Stimulated activated CD8-positive, alpha-beta memory T cell treated with anti-CD3 and anti-CD28 coated beads, Interleukin-12 subunit alpha, Interleukin-12 subunit beta, amount 100 ng/mL, for 24 hours (primary cell): ENCODE results near the gene CGB1.

Experiments
- DNase-seq: peaks from one replicate; pipeline ENCODE4 v3.0.0-alpha.2; 2020; ENCODE audit errors: extremely low read depth

CGB1 gene

GRCh38 chr19:48994035-48994386 lies 42.7 kb downstream of the CGB1 start:
- no peak for DNase-seq

DNA sequence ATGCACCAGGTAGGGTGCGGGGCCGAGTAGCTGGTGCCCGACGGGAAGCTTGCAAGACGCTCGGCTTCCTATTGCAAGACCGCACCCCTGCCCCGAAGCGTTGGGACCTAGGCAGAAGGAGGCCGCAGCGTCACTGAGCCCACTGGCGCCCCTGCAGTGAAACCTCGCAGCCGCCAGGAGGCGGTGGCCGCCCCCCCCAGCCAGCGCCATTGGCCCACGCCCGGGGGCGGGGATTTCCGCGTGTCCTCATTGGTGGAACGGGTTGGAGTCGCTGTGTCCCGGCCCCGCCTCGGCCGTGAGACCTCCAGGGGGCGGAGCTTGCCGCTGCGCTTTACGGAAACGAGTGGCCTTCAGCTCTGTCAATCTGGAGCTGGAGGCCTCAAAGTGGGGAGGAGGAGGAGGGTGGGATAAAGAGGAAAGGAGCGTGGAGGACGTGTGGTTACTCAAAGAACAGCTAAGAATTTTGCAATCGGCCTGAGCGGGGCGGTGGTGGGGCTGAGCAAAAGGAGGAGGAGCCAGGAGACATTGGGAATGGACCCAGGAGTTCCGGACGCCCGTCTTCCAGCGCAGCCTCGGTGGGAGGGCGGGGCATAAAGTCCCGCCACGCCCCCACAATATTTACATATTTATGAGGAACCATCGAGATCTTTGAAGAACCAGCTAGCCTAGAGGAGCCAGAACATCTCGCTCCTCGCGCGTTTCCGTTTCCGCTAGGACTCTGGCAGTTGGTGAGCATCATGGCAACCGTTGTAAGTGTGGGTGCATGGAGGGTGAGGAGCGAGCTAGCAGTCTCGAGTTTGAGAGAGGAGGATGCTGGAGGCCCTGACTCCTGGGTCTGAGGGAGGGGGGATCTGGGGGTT lies 43.3 kb downstream of the CGB1 start, which contains the start of the genes GYS1 and RUVBL2:
Gene GYS1 (minus strand): TSS at position 135 of the 860 bp plus-strand sequence. CDS start 197 bp downstream, outside the sequence.
Gene RUVBL2 (plus strand): TSS at position 713 of the 860 bp plus-strand sequence. CDS start 25 bp downstream, at position 738.
- DNase-seq = peak; percentile 99

GRCh38 chr19:48992581-48993174 lies 44.0 kb downstream of the CGB1 start:
- no peak for DNase-seq

DNA sequence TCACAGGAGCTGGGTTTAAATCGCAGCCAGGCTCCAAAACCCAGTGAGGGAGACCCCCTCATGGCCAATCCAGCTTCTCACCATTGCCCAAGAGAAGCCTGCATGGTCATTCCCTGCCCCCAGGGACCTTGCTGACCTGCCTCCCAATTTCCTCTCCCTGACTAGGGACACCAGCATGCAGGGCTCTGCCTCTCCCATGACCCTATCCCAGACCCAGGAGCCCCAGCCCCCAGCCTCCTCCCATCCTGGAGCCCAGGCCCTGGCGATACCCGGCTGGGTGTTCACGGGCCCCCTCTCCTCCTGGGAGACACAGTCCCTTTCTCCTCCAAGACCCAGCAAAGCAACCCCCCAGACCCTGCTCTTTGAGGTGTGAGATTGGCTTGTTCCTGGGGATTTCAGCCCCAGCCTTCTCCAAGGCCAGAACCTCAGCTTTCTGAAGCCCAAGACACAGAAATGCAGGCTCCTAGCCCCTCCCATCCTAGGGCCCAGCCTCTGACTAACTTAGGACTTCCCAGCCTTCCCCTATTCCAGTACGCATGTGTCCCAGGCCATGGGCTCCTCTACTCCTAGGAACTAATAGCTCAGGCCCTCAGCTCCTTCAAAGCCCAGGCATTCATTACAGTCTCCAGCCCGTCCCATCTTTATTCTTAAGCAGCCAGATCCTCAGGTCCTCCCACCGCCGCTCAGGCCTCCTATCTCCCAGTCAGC lies 44.7 kb downstream of the CGB1 start:
- DNase-seq = no peak

DNA sequence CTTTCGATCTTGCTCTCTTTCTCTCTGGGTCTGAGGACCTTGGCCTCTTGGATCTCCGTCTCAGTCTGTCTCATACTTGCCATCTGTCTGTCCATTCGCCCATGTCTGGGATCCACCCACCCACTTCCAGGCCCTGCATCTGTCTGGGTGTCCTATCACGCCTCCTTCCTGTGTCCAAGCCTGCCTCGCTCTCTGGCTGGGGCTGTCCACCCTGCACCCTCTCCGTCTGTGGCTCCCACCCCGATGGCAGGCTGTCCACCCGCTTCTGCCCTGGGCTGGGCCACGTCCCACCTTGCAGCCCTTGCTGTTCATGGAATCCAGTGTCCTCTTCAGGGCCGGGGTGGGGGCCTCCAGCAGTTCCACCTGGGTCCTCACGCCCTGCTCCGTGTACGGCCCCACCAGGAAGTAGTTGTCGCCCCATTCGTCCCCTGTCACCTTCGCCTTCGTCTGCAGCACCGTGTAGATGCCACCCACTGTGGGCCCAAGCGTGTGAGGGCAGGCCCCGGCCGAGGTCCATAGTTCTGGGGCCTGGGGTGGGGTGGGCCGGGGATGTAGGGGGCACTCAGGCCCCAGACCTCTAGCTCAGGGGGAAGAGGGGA lies 45.6 kb downstream of the CGB1 start:
- no peak for DNase-seq

GRCh38 chr19:48990400-48990799 lies 46.3 kb downstream of the CGB1 start:
- DNase-seq = no peak

DNA sequence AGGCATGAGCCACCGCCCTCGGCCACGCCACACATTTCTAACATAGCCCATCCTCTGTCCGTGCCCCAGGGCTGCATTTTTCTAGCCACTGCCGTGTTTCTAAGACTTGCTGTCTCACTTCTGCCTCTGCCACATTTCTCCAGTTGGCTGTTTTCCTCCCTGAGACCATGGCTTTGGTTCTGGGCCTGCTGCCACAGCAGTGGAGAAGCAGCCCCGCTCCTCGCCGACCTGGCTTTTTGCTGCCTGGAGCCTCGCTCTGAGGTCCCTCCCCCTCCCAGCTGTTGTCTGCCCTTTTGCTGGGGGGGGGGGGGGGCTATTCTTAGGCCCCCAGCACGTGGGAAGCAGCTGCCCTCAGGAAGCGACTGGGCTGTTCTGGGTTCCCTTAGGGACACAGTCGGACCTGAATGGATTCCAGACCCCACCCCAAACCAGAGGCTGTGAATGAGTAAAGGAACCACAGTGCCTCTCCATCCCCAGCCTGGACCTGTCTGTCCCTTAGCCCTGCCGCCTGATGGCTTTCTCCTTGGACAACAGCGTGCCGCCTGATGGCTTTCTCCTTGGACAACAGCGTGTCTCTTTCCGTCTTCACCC lies 46.9 kb downstream of the CGB1 start:
- no peak for DNase-seq

DNA sequence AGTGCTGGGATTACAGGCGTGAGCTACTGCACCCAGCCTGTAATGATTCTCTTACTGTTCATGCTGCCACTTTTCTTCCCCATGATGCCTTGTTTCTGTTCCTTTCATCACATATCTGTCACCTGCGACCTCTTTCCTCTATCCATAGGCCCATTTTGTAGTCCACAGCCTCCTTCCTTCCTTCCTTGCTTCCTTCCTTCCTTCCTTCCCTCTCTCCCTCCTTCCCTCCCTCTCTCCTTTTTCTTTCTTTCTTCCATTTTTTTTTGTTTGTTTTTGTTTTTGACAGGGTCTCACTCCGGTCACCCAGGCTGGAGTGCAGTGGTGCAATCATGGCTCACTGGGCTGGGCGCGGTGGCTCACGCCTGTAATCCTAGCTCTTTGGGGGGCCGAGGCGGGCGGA lies 47.8 kb downstream of the CGB1 start:
- no peak for DNase-seq

- no peak for DNase-seq
Observed at GRCh38 chr19:48988286-48988685, 48.4 kb downstream of the CGB1 start.

GRCh38 chr19:48987323-48987722 lies 49.4 kb downstream of the CGB1 start:
- DNase-seq = no peak

DNA sequence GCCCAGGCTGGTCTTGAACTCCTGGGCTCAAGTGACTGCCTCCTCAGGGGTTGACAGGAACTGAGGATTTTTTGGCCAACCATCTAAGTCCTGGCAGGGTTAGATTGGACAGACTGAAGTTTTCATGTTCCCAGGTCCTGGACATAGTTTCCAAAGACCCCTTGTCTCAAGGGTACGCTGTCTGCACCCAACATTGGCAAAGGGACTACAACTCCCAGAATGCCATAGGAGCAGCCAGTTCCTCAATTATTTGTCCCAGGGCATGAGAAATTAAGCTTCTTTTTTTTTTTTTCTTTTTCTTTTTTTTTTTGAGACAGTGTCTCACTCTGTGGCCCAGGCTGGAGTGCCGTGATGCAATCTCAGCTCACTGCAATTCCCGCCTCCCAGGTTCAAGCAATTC lies 50.5 kb downstream of the CGB1 start:
- no peak for DNase-seq

- no peak for DNase-seq
Observed at GRCh38 chr19:48985711-48986110, 51.0 kb downstream of the CGB1 start.
